Activated B cell treated with CpG ODN at 0.5 μM for 24 hours (primary cell): ENCODE data around the gene ANXA5. TPM values are rescaled to one million over a fixed set of nuclear protein-coding genes. Genes with fewer than 3 reads are reported as not detected.
A peak's percentile ranks its signal among the peaks of the same experiment; 100 is the strongest.

Experiments
- ATAC-seq: fragments of 200-7000 bp; cut with Tn5 transposase; one replicate; pipeline ENCODE4 v1.10.0; 2021; ENCODE audit warnings: low read depth, mild to moderate bottlenecking, moderate library complexity
- CTCF ChIA-PET: fragments of 350-600 bp; sonication (Branson Sonifier 250); formaldehyde crosslinking; loops from one replicate; lab custom pipeline; 2021; ENCODE audit warnings: antibody characterized with exemption; lab: Charles Lee
- POLR2A ChIA-PET: fragments of 350-600 bp; sonication (Branson Sonifier 250); formaldehyde crosslinking; loops from one replicate; lab custom pipeline; 2021; ENCODE audit warnings: antibody characterized with exemption; lab: Charles Lee
- DNase-seq: peaks from one replicate; pipeline ENCODE4 v3.0.0; 2022
- H3K27ac Mint-ChIP-seq: one replicate; pipeline ENCODE4 v1.8.0; 2020; ENCODE audit warnings: mixed read lengths
- H3K27me3 Mint-ChIP-seq: one replicate; pipeline ENCODE4 v1.8.0; 2021; ENCODE audit warnings: mixed read lengths
- H3K36me3 Mint-ChIP-seq: one replicate; pipeline ENCODE4 v1.8.0; 2021; ENCODE audit warnings: low read depth, mixed read lengths
- H3K4me1 Mint-ChIP-seq: one replicate; pipeline ENCODE4 v1.8.0; 2021; ENCODE audit warnings: mixed read lengths
- H3K4me3 Mint-ChIP-seq: one replicate; pipeline ENCODE4 v1.8.0; 2020; ENCODE audit warnings: mild to moderate bottlenecking, mixed read lengths
- H3K9me3 Mint-ChIP-seq: one replicate; pipeline ENCODE4 v1.8.0; 2020; ENCODE audit warnings: mixed read lengths
- CTCF ChIP-seq: fragments of 200-600 bp; IDR thresholded peaks from one replicate; pipeline ENCODE4 v1.8.0; 2022; ENCODE audit warnings: antibody characterized with exemption, mild to moderate bottlenecking
- intact Hi-C: fragments of 100-400 bp; cut with micrococcal nuclease; formaldehyde crosslinking; loops from one replicate; pipeline ENCODE4 v1.15.1; 2024
- total RNA-seq: library from RNA; stranded (reverse); gene quantifications from 2 replicates; pipeline ENCODE4 v1.2.3, GENCODE V29; 2022

Gene ANXA5
- total RNA-seq, 1 donor from 2014 or later = 89.9 TPM

DNA sequence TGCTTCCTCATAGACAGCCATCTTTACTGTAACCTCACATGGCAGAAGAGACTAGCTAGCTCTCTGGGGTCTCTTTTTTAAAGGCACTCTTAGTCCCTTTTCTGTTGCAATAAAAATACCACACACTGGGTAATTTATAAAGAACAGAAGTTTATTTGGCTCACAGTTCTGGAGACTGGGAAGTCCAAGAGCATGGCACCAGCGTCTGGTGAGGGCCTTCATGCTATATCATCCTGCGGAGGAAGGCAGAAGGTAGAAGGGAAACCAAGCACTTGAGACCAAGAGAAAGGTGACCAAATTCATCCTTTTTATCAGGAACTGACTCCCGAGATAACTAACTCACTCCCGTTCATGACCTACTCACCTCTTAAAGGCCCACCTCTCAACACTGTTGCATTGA is 5.4 kb upstream of the ANXA5 start:
- Mint-ChIP-seq H3K27me3 (peaks cover 9% of the 10 kb centered on the region), H3K4me1 (peaks cover 11% of the 10 kb centered on the region), H3K27ac (no peak overlapping the region), H3K36me3 (no peaks in the 10 kb centered on the region), H3K4me3 (no peak overlapping the region), H3K9me3 (no peaks in the 10 kb centered on the region)
- POLR2A ChIA-PET = no interaction called here
- ATAC-seq (no peak), DNase-seq (no peak)
- intact Hi-C loops = no loop called here
- TF ChIP-seq CTCF = no peak
- CTCF ChIA-PET = no interaction called here

DNA sequence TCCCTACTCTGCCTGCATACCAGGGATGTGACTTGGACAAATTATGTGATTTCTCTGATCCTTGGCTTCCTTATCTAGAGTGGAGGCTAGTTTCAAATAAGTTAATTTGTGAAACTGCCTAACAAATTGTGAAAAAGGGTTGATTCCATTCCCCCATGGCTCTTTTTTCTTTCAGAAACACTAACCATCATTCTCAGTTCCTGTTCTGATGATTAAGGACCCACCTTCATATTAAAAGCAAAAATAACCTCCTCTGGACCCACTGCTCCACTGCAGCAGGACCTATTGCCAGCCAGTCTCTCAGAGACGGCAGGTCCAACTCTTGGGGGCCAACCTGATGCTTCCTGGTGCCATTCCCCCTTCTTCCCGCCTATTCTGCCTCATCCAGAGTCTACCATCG is 4.5 kb upstream of the ANXA5 start:
- ChIA-PET CTCF (no interaction called here), POLR2A (no interaction called here)

DNA sequence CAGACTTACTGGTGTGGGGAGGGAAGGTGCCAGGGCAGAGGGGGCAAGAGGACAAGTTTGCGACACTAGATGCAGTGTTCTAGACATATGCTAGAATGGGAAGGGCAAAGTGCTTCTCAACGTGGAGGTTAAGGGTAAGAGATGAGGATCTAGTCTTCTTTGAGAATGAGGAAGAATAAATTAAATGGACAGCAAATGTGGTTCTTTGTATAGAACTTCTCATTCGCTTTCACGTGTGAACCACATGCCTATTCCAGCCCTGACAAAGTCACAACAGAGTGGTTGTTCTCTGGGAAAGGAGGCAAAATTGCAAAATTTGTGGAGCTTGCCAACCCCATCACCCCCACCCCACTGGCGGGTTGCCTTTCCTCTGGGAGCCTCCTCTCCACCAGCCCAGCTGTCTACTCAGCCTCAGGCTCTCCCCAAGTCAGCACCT is 1.5 kb upstream of the ANXA5 start:
- no peak for ATAC-seq
- no peak for TF ChIP-seq CTCF
- DNase-seq = no peak
- ChIA-PET CTCF (no interaction called here), POLR2A (no interaction called here)
- Mint-ChIP-seq H3K4me1 (peaks cover 26% of the 10 kb centered on the region), H3K27ac (no peak overlapping the region), H3K36me3 (peaks cover 6% of the 10 kb centered on the region), H3K27me3 (no peaks in the 10 kb centered on the region), H3K9me3 (no peaks in the 10 kb centered on the region), H3K4me3 (peak overlapping the region; percentile 94)
- intact Hi-C loops = loop anchor here (5.0 kb wide), 1 partner anchor 454 kb away; the partner anchor contains the start of gene BLTP1

More for the DNA sequence above, 4.5 kb upstream of the ANXA5 start:
- no peak for DNase-seq
- H3K27me3 Mint-ChIP-seq = peaks cover 1% of the 10 kb centered on the region
- ATAC-seq = no peak
- no peak overlapping the region for H3K4me3 Mint-ChIP-seq
- H3K27ac Mint-ChIP-seq = no peak overlapping the region
- peaks cover 2% of the 10 kb centered on the region for H3K36me3 Mint-ChIP-seq
- H3K9me3 Mint-ChIP-seq = no peaks in the 10 kb centered on the region
- intact Hi-C loops = no loop called here
- no peak for TF ChIP-seq CTCF
- H3K4me1 Mint-ChIP-seq = peaks cover 11% of the 10 kb centered on the region

DNA sequence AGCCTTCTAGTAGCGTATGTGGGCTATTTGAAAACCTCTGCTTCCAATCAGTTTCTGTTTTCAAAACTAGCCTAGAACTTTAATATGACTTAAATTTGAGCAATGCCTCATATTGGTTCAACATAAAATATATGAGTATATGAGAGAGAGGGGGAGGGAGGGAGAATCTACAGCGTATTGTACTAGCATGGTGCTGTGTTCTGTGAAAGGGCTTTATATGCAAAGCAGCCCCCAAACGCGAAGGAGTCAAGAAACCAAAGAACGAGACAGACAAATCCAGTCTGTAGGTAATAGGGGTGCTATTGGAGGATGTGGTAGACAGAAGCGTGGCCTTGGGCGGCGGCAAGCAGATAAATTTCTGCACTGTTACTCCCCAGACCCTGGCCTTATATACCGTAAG is 784 bp upstream of the ANXA5 start:
- ChIA-PET POLR2A (interaction anchor here (0.6 to 2.2 kb wide), 2 partner anchors 17 to 103 kb away, joined by 3 to 16 read pairs; partner anchors contain the start of gene EXOSC9), CTCF (no interaction called here)
- H3K27me3 Mint-ChIP-seq = no peaks in the 10 kb centered on the region
- H3K36me3 Mint-ChIP-seq = peaks cover 8% of the 10 kb centered on the region
- TF ChIP-seq CTCF = no peak
- H3K4me3 Mint-ChIP-seq = peak overlapping the region; percentile 94
- no peaks in the 10 kb centered on the region for H3K9me3 Mint-ChIP-seq
- ATAC-seq (no peak), DNase-seq (no peak)
- H3K27ac Mint-ChIP-seq = peak overlapping the region; percentile 77
- peaks cover 27% of the 10 kb centered on the region for H3K4me1 Mint-ChIP-seq
- intact Hi-C loops = loop anchor here (1.0 to 5.0 kb wide), 5 partner anchors 14 to 455 kb away; partner anchors contain the start of genes BBS7 and BLTP1

DNA sequence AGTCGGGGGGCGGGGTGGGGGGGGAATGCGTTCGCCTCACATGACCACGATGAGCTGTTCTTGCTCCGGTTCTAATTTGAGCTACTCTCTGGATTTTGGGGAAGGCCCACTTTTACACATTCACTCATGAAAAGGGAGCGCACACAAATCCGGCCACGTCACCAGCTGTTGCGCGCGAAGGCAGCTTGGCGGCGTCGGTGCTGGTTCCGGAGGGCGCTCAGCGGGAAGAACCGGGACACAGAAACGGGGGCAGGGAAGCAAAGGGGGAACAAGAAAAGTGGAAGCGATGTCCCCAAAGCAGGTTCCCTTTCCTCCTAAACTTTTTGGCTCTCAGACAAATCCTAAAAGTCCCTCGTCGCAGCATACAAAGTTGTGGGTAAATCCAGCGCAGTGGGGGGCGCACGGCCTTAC is 605 bp downstream of the ANXA5 start:
- H3K27ac Mint-ChIP-seq = peak overlapping the region; percentile 90
- no peaks in the 10 kb centered on the region for H3K27me3 Mint-ChIP-seq
- ATAC-seq = peak; percentile 15
- POLR2A ChIA-PET = interaction anchor here (0.6 to 2.2 kb wide), 4 partner anchors 11 to 163 kb away, joined by 3 to 16 read pairs (median 5); partner anchors contain the start of gene EXOSC9
- H3K36me3 Mint-ChIP-seq = peaks cover 17% of the 10 kb centered on the region
- intact Hi-C loops = loop anchor here (1.0 to 5.0 kb wide), 5 partner anchors 105 to 1630 kb away; partner anchors contain the start of genes BBS12, BBS7, BLTP1 and EXOSC9
- H3K4me1 Mint-ChIP-seq = peaks cover 36% of the 10 kb centered on the region
- peak; percentile 42 for DNase-seq
- no peaks in the 10 kb centered on the region for H3K9me3 Mint-ChIP-seq
- TF ChIP-seq CTCF = no peak
- H3K4me3 Mint-ChIP-seq = peak overlapping the region; percentile 94
- CTCF ChIA-PET = interaction anchor here (0.7 to 0.8 kb wide), 2 partner anchors 11 to 105 kb away, joined by 3 to 4 read pairs; partner anchors contain the start of gene EXOSC9
